ENCODE results near the gene GTSE1. TPM values are rescaled to one million over a fixed set of nuclear protein-coding genes. Genes with fewer than 3 reads are reported as not detected.

Gene GTSE1
- total RNA-seq, 1 experiment from 2014 or later = 55.1 TPM

GRCh38 chr22:46346680-46347405 lies 50.2 kb downstream of the GTSE1 start:
- Histone ChIP-seq H3K4me3 (ENCODE audit: low read depth, low read length) (no peak overlapping the region), H3K9me3 (no peaks in the 10 kb centered on the region), H3K4me1 (no peaks in the 10 kb centered on the region), H3K27me3 (replicated peaks; ENCODE audit: control insufficient read depth, insufficient read depth, low read length) (no peaks in the 10 kb centered on the region), H3K36me3 (ENCODE audit: control insufficient read depth, insufficient read depth, low read length) (peaks cover 8% of the 10 kb centered on the region)
- no peak for DNase-seq
- H3K27ac Mint-ChIP-seq (ENCODE audit: unreplicated experiment) = no peak overlapping the region
- peaks cover 97% of the 10 kb centered on the region for H3K36me3 Mint-ChIP-seq (ENCODE audit: insufficient read depth, unreplicated experiment)
- ChIA-PET CTCF (no interaction called here), POLR2A (no interaction called here)
- no peaks in the 10 kb centered on the region for H3K4me1 Mint-ChIP-seq (ENCODE audit: low read depth, unreplicated experiment)
- no TSS peak for BruUV-seq (replicated peaks)
- H3K27me3 Mint-ChIP-seq (ENCODE audit: insufficient read depth, unreplicated experiment) = no peaks in the 10 kb centered on the region
- H3K9me3 Mint-ChIP-seq (ENCODE audit: unreplicated experiment) = no peaks in the 10 kb centered on the region
- TF ChIP-seq CTCF (IDR thresholded peaks at IDR 0.05; ENCODE audit: insufficient read depth in 1 of 2, low read depth in 1 of 2, low read length in 1 of 2, severe bottlenecking in 1 of 2, unreplicated experiment in 1 of 2) = no peak
- H3K4me3 Mint-ChIP-seq (ENCODE audit: unreplicated experiment) = no peak overlapping the region
- intact Hi-C loops (cut with micrococcal nuclease; ENCODE audit: unreplicated experiment) = no loop called here

GRCh38 chr22:46347646-46348045 lies 51.0 kb downstream of the GTSE1 start:
- intact Hi-C loops (cut with micrococcal nuclease; ENCODE audit: unreplicated experiment) = no loop called here
- no peak overlapping the region for H3K4me3 Mint-ChIP-seq (ENCODE audit: unreplicated experiment)
- Histone ChIP-seq H3K9me3 (no peaks in the 10 kb centered on the region), H3K4me3 (ENCODE audit: low read depth, low read length) (no peak overlapping the region), H3K4me1 (no peaks in the 10 kb centered on the region), H3K36me3 (ENCODE audit: control insufficient read depth, insufficient read depth, low read length) (peaks cover 8% of the 10 kb centered on the region), H3K27me3 (replicated peaks; ENCODE audit: control insufficient read depth, insufficient read depth, low read length) (no peaks in the 10 kb centered on the region)
- no peak for DNase-seq
- no peaks in the 10 kb centered on the region for H3K9me3 Mint-ChIP-seq (ENCODE audit: unreplicated experiment)
- H3K36me3 Mint-ChIP-seq (ENCODE audit: insufficient read depth, unreplicated experiment) = peaks cover 97% of the 10 kb centered on the region
- H3K4me1 Mint-ChIP-seq (ENCODE audit: low read depth, unreplicated experiment) = no peaks in the 10 kb centered on the region
- no TSS peak for BruUV-seq (replicated peaks)
- no peaks in the 10 kb centered on the region for H3K27me3 Mint-ChIP-seq (ENCODE audit: insufficient read depth, unreplicated experiment)
- no peak for TF ChIP-seq CTCF (IDR thresholded peaks at IDR 0.05; ENCODE audit: insufficient read depth in 1 of 2, low read depth in 1 of 2, low read length in 1 of 2, severe bottlenecking in 1 of 2, unreplicated experiment in 1 of 2)
- ChIA-PET CTCF (no interaction called here), POLR2A (no interaction called here)
- H3K27ac Mint-ChIP-seq (ENCODE audit: unreplicated experiment) = no peak overlapping the region

- Mint-ChIP-seq H3K4me3 (ENCODE audit: unreplicated experiment) (no peak overlapping the region), H3K27ac (ENCODE audit: unreplicated experiment) (no peak overlapping the region), H3K27me3 (ENCODE audit: insufficient read depth, unreplicated experiment) (no peaks in the 10 kb centered on the region), H3K4me1 (ENCODE audit: low read depth, unreplicated experiment) (no peaks in the 10 kb centered on the region), H3K9me3 (ENCODE audit: unreplicated experiment) (no peaks in the 10 kb centered on the region), H3K36me3 (ENCODE audit: insufficient read depth, unreplicated experiment) (peaks cover 96% of the 10 kb centered on the region)
- no peak for DNase-seq
- no peaks in the 10 kb centered on the region for H3K4me1 ChIP-seq
- intact Hi-C loops (cut with micrococcal nuclease; ENCODE audit: unreplicated experiment) = no loop called here
- H3K4me3 ChIP-seq (ENCODE audit: low read depth, low read length) = no peak overlapping the region
- ChIA-PET CTCF (no interaction called here), POLR2A (no interaction called here)
- no TSS peak for BruUV-seq (replicated peaks)
- no peak for TF ChIP-seq CTCF (IDR thresholded peaks at IDR 0.05; ENCODE audit: insufficient read depth in 1 of 2, low read depth in 1 of 2, low read length in 1 of 2, severe bottlenecking in 1 of 2, unreplicated experiment in 1 of 2)
- no peaks in the 10 kb centered on the region for H3K27me3 ChIP-seq (replicated peaks; ENCODE audit: control insufficient read depth, insufficient read depth, low read length)
- no peaks in the 10 kb centered on the region for H3K9me3 ChIP-seq
- H3K36me3 ChIP-seq (ENCODE audit: control insufficient read depth, insufficient read depth, low read length) = peaks cover 8% of the 10 kb centered on the region
These were observed 51.5 kb downstream of the GTSE1 start for GRCh38 chr22:46348099-46348695.
